ENCODE data around the gene SLIT3.
"Not testable (repeated sequence)": the region's sequence is repeated elsewhere in the genome, so short reads cannot be mapped to it uniquely, and the experiment has no call there.

Gene SLIT3

DNA sequence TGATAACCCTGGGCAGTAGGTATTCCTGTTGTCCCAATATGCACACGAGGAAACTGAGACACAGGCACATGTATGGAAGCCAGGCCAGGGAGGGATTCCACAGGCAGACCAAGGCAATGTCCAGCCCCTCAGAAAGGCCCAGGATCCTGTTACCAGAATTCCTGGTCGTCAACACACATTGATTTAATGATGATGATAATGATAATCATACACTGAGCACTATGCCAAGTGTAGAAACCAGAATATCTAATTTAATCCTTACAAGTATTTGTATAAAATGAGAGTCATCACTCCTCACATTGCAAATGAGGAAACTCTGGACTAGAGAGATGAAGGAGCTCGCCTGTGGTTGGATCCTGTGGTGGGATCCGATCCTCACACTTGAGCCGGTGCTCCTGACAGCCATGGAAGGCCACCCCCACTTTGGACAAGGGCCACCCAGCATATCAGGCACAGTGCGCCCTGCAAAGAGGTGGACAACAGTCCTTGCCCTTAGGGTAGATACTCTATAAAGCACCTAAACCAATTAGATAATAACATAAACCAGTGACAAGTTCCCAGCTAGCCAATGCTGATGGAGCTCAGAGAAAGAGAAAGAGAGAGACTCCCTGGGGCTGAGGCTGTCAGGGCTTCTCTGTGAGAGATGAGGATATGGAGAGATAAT is 185.3 kb downstream of the SLIT3 start:
- DNase-seq (ENCODE audit: low read depth in 3 of 3, low spot score in 1 of 3): no peak

DNA sequence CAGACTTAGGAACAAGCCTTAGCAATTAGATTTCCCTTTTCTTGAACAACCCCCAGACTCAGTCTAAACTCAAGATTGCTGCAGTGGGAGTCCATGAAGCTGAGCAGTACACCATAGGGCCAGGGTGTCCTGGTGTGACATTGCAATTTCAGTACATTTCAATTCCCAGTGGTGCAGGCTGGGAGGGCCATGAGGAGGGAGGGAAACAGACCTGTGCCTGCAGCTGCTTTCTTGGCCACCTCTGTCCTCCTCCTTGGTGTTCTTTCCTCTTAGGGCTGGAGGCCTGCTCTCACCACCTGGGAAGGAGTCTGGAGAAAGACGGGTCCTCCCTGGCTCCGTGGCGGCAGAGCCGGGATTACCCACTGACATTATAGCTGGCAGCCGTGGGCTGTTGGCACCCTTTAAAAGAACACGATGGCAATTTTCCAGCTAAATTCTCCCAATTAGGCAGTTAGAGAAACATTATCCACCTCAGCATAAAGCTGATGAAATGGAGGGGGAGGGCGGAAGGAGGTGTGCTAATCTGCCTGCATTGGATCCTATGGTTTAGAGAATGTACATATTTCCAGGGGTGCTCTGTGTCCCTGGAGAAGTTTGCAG is 186.4 kb downstream of the SLIT3 start:
- no peak for DNase-seq (ENCODE audit: low read depth in 3 of 3, low spot score in 1 of 3)

GRCh38 chr5:169112016-169112415 is 188.9 kb downstream of the SLIT3 start:
- DNase-seq (ENCODE audit: low read depth in 3 of 3, low spot score in 1 of 3): no peak

GRCh38 chr5:169106911-169107706 is 193.8 kb downstream of the SLIT3 start:
- DNase-seq (ENCODE audit: low read depth in 3 of 3, low spot score in 1 of 3): no peak

GRCh38 chr5:169105582-169105981 is 195.4 kb downstream of the SLIT3 start:
- DNase-seq (ENCODE audit: low read depth in 3 of 3, low spot score in 1 of 3): not testable (repeated sequence)

DNA sequence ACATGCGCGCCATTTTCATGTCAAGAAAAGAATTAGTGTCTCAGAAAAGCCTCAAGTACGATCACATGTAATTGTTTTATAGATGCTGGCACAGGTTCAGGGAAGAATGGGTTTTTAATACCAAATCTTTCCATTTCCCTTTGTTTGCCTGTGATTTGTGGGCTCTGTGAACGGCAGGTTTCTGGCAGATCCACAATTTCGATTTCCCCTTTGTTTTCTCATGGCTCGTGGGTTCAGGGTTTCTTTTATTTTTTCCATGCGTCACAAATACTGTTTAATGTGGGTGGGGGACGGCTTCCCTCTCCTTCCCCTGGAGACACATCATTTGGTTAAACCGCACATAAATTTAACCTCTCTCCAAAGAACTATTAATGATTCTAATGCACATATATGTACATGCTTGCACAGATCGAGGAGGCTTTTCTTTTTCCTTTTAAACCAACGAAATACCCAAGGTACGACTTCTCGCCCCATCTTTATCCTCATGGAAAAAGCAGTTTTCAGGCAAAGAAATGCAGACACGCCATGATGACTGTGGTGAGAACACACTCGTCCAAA is 195.9 kb downstream of the SLIT3 start:
- DNase-seq (ENCODE audit: low read depth in 3 of 3, low spot score in 1 of 3): no peak

- DNase-seq (ENCODE audit: low read depth in 3 of 3, low spot score in 1 of 3): no peak
These were observed 197.3 kb downstream of the SLIT3 start for GRCh38 chr5:169103586-169104181.

- no peak for DNase-seq (ENCODE audit: low read depth in 3 of 3, low spot score in 1 of 3)
These were observed 199.0 kb downstream of the SLIT3 start for GRCh38 chr5:169101966-169102365.

DNA sequence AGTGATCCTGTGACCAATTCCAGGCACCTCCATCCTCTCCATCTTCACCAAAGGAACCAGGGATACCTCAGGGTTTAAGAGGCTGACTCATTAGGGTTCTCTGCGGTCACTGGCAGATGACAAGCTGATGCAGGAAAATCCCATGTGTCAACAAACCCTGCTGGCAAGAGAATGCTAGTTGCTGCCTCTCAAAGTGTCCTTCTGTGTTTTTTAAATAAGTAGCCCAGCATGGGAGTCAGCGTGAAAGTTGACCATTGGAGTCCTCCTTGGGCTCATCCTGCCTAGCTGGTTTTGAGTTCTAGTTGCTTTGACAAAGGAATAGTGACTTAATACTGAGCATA is 200.2 kb downstream of the SLIT3 start:
- DNase-seq (ENCODE audit: low read depth in 3 of 3, low spot score in 1 of 3): no peak

DNA sequence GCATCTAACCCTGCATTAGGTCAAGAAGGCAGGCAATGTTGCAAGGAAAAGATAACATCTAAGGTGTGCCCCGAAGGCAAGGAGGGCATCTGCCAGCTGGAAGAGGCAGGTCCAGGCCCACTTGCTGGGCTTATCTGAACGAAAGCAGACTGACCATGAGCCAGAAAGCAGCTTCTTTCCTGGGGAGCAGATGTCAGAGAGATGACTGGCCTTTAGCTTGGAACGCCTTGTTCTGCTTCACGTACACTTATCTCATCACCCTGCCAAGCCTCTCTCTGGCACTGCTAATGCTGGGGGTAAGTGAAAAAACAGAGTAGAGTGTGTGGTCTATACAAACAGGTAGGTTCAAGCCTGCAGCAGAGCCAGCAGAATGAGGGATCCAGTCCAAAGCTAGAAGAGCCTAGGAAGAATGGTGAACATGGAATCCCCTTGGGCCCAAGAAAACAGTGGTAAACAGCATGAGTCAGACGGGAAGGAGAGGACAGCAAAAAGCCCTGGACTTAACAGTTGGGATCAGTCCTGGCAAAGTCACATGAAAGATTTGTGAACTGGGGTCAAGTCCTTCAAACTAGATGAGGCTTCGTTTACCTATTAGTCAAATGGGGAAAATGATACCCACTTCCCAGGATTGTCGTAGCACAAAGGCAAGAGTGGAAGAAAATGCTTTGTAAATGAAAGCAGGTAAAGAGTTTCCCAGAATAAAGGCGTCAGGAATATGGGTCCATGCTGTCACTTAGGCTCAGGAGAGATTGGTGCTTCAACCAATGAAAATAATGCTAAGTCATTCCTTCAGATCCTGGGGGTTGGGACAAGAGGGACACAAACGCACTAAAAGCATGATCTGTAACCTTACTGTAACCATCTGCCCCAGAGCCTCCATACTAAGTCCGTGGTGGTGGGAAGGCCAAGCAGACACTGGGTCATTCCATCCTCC is 200.9 kb downstream of the SLIT3 start:
- DNase-seq (ENCODE audit: low read depth in 3 of 3, low spot score in 1 of 3): no peak

GRCh38 chr5:169098331-169099121 is 202.4 kb downstream of the SLIT3 start:
- DNase-seq (ENCODE audit: low read depth in 3 of 3, low spot score in 1 of 3): no peak

GRCh38 chr5:169097374-169098326 is 203.3 kb downstream of the SLIT3 start:
- DNase-seq (ENCODE audit: low read depth in 3 of 3, low spot score in 1 of 3): no peak

- DNase-seq (ENCODE audit: low read depth in 3 of 3, low spot score in 1 of 3): no peak
These were observed 205.0 kb downstream of the SLIT3 start for GRCh38 chr5:169095976-169096375.

DNA sequence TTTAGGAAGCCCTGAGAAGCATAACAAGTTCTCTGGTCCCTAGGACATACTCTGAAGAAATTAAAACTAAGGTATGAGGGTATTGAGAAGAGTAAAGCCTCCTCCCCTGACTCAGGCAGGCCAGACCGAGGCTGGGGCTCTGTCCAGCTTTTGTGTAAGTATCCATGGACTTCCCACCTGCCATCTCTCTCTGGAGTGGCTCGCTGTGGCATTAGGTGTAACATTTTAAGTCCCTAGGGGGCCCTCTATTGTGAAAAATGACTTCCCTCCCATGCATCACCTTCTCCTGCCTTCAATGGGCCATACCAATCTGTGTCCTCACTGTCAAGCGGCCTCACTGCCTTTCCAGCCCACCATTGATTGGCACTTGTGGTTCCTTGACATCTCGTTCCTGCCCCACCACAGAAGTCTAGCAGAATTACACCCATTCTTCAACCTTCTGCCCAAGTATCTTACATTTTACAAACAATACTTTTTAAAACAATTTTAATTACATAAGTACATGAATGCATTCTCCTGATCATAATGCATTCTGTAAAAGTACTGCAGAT is 205.5 kb downstream of the SLIT3 start:
- no peak for DNase-seq (ENCODE audit: low read depth in 3 of 3, low spot score in 1 of 3)

- no peak for DNase-seq (ENCODE audit: low read depth in 3 of 3, low spot score in 1 of 3)
These were observed 206.1 kb downstream of the SLIT3 start for GRCh38 chr5:169094586-169095409.

DNA sequence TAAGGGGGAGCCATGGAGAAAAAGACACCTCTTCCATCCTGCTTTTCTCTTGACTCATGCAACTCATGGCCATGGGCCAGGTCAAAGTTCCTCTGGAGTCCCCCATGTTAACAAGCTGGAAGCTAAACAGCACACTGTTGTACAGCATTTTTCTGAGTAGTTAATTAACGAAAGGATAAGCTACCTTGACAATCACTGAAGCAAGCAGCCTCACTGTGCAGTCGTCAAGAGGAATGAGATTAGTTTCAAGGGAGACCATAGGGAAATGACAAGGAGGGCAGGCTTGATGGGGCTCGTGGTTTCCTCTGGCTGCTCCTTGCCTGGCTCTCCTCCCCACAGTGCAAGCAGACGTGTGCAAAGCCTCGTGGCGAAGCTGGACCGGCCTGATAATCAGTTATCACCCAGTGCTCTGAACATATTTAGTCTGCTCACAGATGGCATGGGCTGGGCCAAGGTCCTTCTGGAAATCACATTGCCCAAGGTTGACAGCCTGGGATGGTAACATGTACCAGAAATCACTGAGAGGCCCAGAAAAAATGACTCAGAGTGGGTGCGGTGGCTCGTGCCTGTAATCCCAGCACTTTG is 209.5 kb downstream of the SLIT3 start:
- DNase-seq (ENCODE audit: low read depth in 3 of 3, low spot score in 1 of 3): no peak

GRCh38 chr5:169089343-169089742 is 211.6 kb downstream of the SLIT3 start:
- DNase-seq (ENCODE audit: low read depth in 3 of 3, low spot score in 1 of 3): no peak

Data from stimulated activated CD4-positive, alpha-beta T cell treated with anti-CD3 and anti-CD28 coated beads, TNF-alpha, amount 100 ng/mL, for 1 hour (primary cell).